Measurements from ENCODE around the gene DHODH.

DHODH gene

DNA sequence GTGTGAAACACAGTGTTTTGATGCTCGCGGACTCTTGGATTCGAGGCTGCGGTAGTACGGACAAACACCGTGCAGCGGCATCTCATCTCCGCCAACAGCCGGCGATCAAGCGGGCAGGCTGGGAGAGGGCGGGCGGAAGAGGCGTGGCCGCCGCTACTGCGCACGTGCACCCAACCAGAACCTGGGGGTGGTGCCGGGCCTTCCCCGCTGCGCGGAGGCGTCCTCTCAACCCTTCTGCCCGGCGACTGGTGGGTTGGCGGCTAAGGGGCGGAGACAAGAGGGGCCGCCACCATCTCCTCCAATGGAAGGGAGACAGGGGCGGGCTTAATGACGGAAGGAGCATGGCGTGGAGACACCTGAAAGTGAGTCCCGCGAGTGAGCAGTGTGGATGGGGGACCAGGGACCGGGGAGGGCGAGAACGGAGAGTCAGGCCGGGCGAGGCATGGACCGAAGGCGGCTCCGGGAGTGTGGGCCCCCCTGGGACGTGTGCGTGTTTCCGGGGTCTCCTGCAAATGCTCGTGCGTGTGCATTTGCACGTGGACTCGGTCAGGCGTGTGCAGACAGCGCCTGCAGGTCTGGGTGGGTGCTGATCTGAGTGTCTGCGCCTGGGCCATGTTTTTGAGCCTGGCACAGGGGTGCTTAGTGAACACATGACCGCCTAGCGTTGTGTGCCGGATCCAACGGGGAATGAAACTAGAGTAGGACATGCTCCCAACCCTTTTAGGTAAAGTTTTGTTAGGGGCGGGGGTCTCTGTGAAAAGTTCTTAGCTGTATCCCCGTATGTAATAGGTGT, at the start of gene DHODH:
Gene DHODH (plus strand): TSS at position 321 of the 793 bp plus-strand sequence. CDS start 21 bp downstream, at position 342.
- peaks cover 37% of the 10 kb centered on the region for H3K4me1 Mint-ChIP-seq

DNA sequence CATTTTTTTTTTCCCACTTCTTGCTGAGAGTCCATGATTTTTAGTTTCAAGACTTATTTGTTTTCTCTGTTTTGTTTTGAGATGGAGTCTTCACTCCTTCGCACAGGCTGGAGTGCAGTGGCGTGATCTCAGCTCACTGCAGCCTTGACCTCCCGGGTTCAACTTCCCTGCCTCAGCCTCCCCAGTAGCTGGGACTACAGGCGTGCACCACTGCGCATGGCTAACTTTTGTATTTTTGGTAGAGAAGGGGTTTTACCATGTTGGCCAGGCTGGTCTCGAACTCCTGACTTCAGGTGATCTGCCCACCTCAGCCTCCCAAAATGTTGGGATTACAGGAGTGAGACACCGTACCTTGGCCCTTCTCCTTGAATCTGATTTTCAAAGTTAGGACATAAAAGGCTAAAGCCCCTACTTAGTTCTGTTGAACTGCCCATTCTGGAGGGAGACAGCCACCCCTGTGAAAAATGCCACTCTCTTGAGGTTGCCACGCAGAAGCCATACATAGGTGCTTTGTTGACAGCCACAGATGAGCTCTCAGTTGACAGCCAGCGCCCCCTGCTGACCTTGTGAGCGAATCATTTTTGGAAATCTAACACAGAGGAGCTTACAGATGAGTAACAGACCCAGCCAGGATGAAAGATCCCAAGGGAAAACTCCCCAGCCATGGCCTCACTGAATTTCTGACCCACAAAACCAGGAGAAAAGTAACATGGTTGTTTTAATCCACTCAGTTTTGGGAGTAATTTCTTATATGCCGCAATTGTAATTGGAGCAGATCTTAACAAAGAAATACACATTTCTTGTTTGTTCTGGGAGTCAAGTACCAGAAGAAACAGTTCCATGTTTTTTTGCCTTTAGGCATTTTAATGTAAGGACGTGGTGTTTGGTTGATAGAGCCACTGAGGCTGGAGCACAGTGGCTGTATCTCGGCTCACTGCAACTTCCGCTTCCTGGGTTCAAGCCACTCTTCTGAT, 47.2 kb upstream of the DHODH start:
- H3K36me3 Mint-ChIP-seq (ENCODE audit: low read depth): no peaks in the 10 kb centered on the region
- no peaks in the 10 kb centered on the region for H3K27me3 Mint-ChIP-seq
- peaks cover 4% of the 10 kb centered on the region for H3K4me1 Mint-ChIP-seq
- no peak overlapping the region for H3K27ac Mint-ChIP-seq
- DNase-seq: peak; percentile 85
- no peak overlapping the region for H3K4me3 Mint-ChIP-seq
- ATAC-seq: peak; percentile 94
- H3K9me3 Mint-ChIP-seq: no peaks in the 10 kb centered on the region

More for the DNA sequence above, at the start of gene DHODH:
- peak within 1 kb of the TSS; percentile 100 for H3K27ac Mint-ChIP-seq
- H3K4me3 Mint-ChIP-seq: peak within 1 kb of the TSS; percentile 100
- DNase-seq (peak; percentile 97), ATAC-seq (peak; percentile 98)
- no peaks in the 10 kb centered on the region for H3K27me3 Mint-ChIP-seq
- H3K9me3 Mint-ChIP-seq: no peaks in the 10 kb centered on the region
- peaks cover 19% of the 10 kb centered on the region for H3K36me3 Mint-ChIP-seq (ENCODE audit: low read depth)

- no peak overlapping the region for H3K4me3 Mint-ChIP-seq
- no peaks in the 10 kb centered on the region for H3K27me3 Mint-ChIP-seq
- DNase-seq (no peak), ATAC-seq (no peak)
- H3K4me1 Mint-ChIP-seq: no peaks in the 10 kb centered on the region
- H3K36me3 Mint-ChIP-seq (ENCODE audit: low read depth): no peaks in the 10 kb centered on the region
- no peaks in the 10 kb centered on the region for H3K9me3 Mint-ChIP-seq
- no peak overlapping the region for H3K27ac Mint-ChIP-seq
Observed at GRCh38 chr16:71963125-71963875, 45.2 kb upstream of the DHODH start.

GRCh38 chr16:71965223-71965622, 43.3 kb upstream of the DHODH start:
- DNase-seq (no peak), ATAC-seq (no peak)
- no peaks in the 10 kb centered on the region for H3K36me3 Mint-ChIP-seq (ENCODE audit: low read depth)
- no peaks in the 10 kb centered on the region for H3K9me3 Mint-ChIP-seq
- no peak overlapping the region for H3K4me3 Mint-ChIP-seq
- H3K27me3 Mint-ChIP-seq: no peaks in the 10 kb centered on the region
- H3K4me1 Mint-ChIP-seq: no peaks in the 10 kb centered on the region
- no peak overlapping the region for H3K27ac Mint-ChIP-seq

DNA sequence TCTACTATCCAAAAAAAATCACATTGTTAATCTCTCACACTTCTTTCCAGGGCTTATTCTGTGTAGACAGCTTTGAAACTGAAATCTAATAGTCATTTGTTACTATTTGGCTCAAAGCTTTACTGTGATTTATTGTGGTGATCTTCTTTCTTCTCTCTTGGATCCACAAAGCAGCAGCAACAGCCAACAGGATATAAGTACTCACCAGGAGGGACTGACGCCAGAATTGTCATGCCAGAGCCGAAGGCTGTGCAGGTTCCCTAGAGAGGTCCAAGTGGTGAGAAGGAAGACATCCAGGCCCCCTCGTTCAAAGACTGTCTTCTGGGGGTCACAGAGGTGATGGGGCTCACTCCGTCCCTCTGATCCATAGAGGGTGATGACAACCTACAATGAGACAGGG, 41.6 kb upstream of the DHODH start:
- no peak for ATAC-seq
- no peak overlapping the region for H3K27ac Mint-ChIP-seq
- no peaks in the 10 kb centered on the region for H3K4me1 Mint-ChIP-seq
- H3K27me3 Mint-ChIP-seq: no peaks in the 10 kb centered on the region
- H3K9me3 Mint-ChIP-seq: no peaks in the 10 kb centered on the region
- no peaks in the 10 kb centered on the region for H3K36me3 Mint-ChIP-seq (ENCODE audit: low read depth)
- DNase-seq: no peak
- no peak overlapping the region for H3K4me3 Mint-ChIP-seq

DNA sequence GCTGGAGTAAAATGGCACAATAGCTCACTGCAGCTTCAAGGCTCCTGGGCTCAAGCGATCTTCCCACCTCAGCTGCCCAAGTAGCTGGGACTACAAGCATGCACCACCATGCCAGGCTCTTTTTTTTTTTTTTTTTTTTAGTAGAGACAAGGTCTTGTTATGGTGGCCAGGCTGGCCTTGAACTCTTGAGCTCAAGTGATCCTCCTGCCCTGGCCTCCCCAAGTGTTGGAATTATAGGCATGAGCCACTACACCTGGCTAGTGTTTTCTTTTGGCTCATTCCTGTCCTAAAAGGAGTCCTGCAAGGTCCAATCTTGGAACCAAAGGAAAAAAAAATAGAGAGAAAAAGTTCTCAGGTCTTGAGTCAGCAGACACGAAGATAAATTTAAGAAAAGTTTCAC, 39.2 kb upstream of the DHODH start:
- H3K4me3 Mint-ChIP-seq: no peak overlapping the region
- H3K27me3 Mint-ChIP-seq: no peaks in the 10 kb centered on the region
- no peak for ATAC-seq
- DNase-seq: no peak
- no peaks in the 10 kb centered on the region for H3K4me1 Mint-ChIP-seq
- H3K27ac Mint-ChIP-seq: no peak overlapping the region
- H3K9me3 Mint-ChIP-seq: no peaks in the 10 kb centered on the region
- H3K36me3 Mint-ChIP-seq (ENCODE audit: low read depth): no peaks in the 10 kb centered on the region

DNA sequence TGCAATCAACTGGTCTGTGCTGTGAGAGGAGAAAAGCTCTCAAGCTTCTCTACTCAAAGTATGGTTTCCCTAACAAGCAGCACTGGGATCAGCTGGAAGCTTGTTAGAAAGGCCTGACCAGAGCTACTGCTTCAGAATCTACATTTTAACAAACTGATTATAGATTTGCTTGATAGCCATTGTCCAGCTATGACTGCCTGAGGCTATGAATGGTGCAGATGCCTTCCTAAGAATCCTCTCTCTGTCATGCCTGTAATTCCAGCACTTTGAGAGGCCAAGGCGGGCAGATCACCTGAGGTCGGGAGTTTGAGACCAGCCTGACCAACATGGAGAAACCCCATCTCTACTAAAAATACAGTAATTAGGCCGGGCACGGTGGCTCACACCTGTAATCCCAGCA, 37.0 kb upstream of the DHODH start:
- Mint-ChIP-seq H3K27me3 (no peaks in the 10 kb centered on the region), H3K36me3 (ENCODE audit: low read depth) (no peaks in the 10 kb centered on the region), H3K4me1 (no peaks in the 10 kb centered on the region), H3K27ac (no peak overlapping the region), H3K9me3 (no peaks in the 10 kb centered on the region), H3K4me3 (no peak overlapping the region)
- ATAC-seq (no peak), DNase-seq (no peak)

DNA sequence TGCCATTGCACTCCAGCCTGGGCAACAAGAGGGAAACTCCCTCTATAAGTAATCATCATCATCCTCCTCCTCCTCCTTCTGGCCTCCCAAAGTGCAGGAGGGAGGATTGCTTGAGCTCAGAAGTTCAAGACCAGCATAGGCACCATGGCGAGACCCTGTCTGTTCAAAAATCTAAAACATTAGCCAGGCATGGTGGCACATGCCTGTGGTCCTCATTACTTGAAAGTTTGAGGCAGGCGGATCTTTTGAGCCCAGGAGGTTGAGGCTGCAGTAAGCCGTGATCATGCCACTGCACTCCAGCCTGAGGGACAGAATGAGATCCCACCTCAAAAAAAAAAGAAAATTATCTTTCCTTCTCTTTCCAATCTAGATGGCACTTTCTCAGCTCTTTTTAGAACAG, 36.2 kb upstream of the DHODH start:
- ATAC-seq (no peak), DNase-seq (no peak)
- H3K27ac Mint-ChIP-seq: no peak overlapping the region
- no peaks in the 10 kb centered on the region for H3K27me3 Mint-ChIP-seq
- no peaks in the 10 kb centered on the region for H3K9me3 Mint-ChIP-seq
- H3K36me3 Mint-ChIP-seq (ENCODE audit: low read depth): no peaks in the 10 kb centered on the region
- no peak overlapping the region for H3K4me3 Mint-ChIP-seq
- H3K4me1 Mint-ChIP-seq: no peaks in the 10 kb centered on the region

DNA sequence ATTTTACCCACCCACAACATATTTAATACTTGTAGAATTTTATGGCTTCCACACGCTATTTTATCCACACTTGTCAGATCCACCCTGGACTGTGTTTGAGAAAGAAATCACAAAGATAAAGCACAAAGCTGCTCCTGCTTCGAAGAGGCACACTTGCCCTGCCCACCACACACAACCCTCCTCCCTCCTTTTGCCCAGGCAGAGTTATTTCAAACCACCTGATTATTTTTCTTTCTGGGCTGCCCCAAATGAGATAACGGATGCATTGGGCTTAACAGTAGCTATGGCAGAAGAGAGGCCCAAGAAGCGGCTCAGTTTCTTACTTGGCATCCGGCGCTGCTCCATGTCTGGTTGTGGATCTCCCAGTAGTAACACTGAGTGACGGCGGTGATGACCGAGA, 35.5 kb upstream of the DHODH start:
- Mint-ChIP-seq H3K9me3 (no peaks in the 10 kb centered on the region), H3K27me3 (no peaks in the 10 kb centered on the region), H3K4me1 (no peaks in the 10 kb centered on the region), H3K4me3 (no peak overlapping the region), H3K36me3 (ENCODE audit: low read depth) (no peaks in the 10 kb centered on the region), H3K27ac (no peak overlapping the region)
- DNase-seq (no peak), ATAC-seq (no peak)

DNA sequence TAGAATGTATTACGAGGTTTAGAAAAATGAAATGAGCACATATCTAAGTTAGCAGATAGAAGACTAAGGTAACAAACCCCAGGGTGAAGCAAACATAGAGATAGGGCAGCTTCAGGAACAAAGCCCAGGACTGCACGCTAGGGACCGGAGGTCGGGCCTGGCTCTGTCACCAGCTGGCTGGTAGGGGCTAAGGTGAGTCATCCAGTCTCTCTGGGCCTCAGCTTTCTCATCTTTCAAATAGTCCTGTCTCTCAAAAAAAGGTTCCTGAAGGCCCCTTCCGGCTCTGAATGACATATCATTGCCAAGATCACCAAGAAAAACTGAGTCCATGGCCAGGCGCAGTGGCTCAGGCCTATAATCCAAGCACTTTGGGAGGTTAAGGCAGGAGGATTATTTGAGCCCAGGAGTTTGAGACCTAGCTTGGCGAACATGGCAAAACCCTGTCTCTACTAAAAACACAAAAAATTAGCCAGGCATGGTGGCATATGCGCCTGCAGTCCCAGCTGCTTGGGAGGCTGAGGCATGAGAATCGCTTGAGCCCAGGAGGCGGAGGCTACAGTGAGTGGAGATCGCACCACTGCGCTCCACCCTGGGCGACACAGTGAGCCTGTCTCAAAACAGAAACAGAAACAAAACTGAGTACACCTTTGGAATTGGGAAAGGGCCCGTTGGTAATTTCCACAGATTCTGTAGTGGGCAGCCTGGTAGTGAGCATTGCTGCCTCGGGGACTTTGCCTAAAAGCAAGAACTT, 34.3 kb upstream of the DHODH start:
- no peaks in the 10 kb centered on the region for H3K4me1 Mint-ChIP-seq
- no peak overlapping the region for H3K27ac Mint-ChIP-seq
- ATAC-seq: no peak
- no peaks in the 10 kb centered on the region for H3K27me3 Mint-ChIP-seq
- no peak overlapping the region for H3K4me3 Mint-ChIP-seq
- no peaks in the 10 kb centered on the region for H3K9me3 Mint-ChIP-seq
- H3K36me3 Mint-ChIP-seq (ENCODE audit: low read depth): no peaks in the 10 kb centered on the region
- DNase-seq: no peak

- no peaks in the 10 kb centered on the region for H3K36me3 Mint-ChIP-seq (ENCODE audit: low read depth)
- DNase-seq: no peak
- ATAC-seq: no peak
- no peak overlapping the region for H3K27ac Mint-ChIP-seq
- H3K9me3 Mint-ChIP-seq: no peaks in the 10 kb centered on the region
- no peak overlapping the region for H3K4me3 Mint-ChIP-seq
- peaks cover 11% of the 10 kb centered on the region for H3K27me3 Mint-ChIP-seq
- no peaks in the 10 kb centered on the region for H3K4me1 Mint-ChIP-seq
Observed at GRCh38 chr16:71985262-71985974, 23.1 kb upstream of the DHODH start.

DNA sequence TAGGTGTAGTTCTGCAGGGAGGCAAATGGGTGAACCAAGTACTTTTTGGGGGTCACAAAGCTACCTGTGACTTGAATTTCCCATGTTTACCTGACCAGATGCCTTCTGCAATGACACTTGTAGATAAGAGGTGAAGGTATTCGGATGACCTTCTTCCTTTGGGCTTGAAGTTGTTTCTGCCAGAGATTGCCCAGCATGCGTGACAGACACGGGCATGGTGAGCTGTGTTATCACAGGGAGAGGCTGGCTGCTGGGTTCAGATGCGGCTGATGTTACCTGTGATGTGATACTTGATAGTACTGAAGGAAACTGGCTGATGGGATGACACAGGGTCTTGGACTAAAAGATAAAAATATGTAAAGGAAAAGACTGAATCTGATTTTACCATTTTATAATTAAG, 22.4 kb upstream of the DHODH start:
- ATAC-seq (no peak), DNase-seq (no peak)
- Mint-ChIP-seq H3K27me3 (peaks cover 14% of the 10 kb centered on the region), H3K4me1 (no peaks in the 10 kb centered on the region), H3K27ac (no peak overlapping the region), H3K36me3 (ENCODE audit: low read depth) (no peaks in the 10 kb centered on the region), H3K4me3 (no peak overlapping the region), H3K9me3 (no peaks in the 10 kb centered on the region)

DNA sequence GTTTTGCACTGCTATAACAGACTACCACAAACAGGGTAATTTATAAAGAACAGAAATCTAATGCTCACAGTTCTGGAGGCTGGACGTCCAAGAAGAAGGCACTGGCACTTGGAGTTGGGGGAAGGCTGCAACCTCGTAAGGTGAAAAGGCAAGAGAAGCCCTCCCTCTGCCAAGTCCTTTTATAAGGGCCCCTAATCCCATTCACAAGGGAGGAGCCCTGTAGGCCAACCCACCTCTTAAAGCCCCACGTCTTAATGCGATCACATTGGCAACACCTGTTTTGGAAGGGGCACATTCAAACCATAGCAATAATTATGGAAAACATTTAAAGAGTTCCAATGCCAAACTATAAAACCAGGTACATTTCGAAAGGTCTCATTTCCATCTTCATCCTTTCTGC, 13.5 kb upstream of the DHODH start:
- no peak for DNase-seq
- no peak for ATAC-seq
- H3K4me1 Mint-ChIP-seq: no peaks in the 10 kb centered on the region
- no peaks in the 10 kb centered on the region for H3K36me3 Mint-ChIP-seq (ENCODE audit: low read depth)
- no peak overlapping the region for H3K27ac Mint-ChIP-seq
- no peaks in the 10 kb centered on the region for H3K9me3 Mint-ChIP-seq
- peaks cover 12% of the 10 kb centered on the region for H3K27me3 Mint-ChIP-seq
- no peak overlapping the region for H3K4me3 Mint-ChIP-seq

Measured in activated naive CD8-positive, alpha-beta T cell treated with anti-CD3 and anti-CD28 coated beads, Interleukin-2, amount 50 U/mL, for 24 hours (primary cell).